Left hindlimb (tissue), 1 donor: ENCODE results near the gene NSF.
"Not testable (repeated sequence)": the region's sequence is repeated elsewhere in the genome, so short reads cannot be mapped to it uniquely, and the experiment has no call there.

Experiments
- DNase-seq: peaks from one replicate; pipeline ENCODE4 v3.0.0-alpha.2; 2018

The NSF gene

DNA sequence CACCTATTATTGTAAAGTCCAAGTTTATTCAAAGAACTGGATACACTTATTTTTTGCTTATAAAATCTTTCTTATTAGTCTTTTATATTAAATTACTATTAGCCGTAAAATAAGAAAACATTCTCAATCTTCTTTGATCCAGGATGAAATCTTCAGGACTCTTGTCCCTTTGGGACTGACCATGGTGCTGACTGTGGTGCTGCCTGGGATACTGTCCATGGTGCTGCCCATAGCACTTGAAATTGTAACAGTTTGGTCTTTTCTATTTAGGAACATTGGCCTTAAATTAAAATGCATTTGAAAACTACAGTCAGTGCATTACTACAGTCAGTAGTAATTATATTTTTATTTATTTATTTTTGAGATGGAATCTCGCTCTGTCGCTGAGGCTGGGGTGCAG lies 41.7 kb downstream of the NSF start:
- not testable (repeated sequence) for DNase-seq

DNA sequence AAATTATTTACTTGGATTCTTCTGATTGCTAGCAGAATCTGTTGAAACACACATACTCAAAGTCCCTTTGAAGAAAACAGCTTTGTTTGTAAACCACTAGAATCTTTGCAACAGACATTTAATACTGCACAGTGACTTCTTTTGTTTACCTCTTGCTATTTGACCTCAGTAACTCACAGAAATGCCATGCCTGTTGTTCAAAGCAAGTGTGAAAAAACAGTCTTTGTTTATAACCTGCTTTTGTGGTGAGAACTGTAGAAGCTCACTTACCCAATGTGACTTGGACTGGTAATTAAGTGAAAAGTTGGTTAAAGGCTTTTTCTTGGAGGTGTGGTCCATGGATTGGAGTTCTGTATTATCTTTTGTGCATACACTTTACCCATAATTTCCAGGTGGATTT lies 44.4 kb downstream of the NSF start:
- DNase-seq: not testable (repeated sequence)

DNA sequence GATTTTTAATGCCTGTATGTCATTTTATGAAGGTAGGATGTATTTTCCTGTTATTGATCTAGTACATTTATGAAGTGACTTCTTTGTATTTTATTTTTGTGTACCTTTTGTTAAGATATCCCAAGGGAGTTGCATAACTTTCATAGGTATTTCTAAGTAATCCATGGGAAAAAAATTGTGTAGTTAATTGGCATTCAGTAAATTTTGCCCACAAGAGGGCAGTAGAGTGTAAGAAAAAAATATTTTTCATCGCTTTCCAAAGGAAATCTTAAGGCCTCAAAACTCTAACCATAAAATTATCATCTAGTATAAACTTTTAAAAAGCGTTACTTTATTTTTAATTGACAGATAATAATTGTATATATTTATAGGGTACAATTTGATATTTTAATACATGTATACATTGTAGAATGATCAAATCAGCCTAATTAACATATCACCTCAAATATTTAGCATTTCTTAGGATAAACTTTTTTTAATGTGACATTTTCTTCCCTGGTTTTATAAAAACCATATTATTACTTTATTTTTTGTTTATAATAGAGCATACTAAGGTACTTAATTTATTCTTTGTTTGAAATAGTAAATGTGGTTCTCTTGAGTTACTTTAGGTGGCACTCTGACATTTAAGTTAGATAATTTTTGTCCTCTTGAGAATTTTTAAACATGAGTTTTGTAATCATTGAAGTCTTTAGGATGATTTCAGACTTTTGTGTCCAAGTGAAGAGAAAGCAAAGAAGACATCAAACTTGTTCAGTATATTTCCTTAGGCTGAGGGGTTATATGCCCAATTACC lies 51.6 kb downstream of the NSF start:
- not testable (repeated sequence) for DNase-seq

DNA sequence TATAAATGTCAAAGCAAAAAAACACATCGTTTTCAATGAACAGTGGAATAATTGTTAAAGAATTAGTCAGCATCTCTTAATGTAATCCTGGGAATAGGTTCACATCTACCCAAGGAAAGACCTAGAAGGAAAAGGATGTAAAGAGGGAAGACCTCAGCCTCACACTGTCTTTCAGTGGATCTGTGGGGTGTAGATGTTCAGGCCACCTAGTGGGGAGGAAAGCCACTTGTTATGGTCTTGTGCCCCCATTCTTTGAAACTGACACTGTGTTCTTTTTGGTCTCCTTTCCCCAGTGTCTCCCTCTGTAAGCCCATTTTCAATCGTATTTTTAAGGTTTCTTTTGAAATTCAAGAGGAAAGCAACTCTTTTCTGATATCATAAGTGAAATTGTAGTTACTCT lies 56.8 kb downstream of the NSF start:
- not testable (repeated sequence) for DNase-seq

DNA sequence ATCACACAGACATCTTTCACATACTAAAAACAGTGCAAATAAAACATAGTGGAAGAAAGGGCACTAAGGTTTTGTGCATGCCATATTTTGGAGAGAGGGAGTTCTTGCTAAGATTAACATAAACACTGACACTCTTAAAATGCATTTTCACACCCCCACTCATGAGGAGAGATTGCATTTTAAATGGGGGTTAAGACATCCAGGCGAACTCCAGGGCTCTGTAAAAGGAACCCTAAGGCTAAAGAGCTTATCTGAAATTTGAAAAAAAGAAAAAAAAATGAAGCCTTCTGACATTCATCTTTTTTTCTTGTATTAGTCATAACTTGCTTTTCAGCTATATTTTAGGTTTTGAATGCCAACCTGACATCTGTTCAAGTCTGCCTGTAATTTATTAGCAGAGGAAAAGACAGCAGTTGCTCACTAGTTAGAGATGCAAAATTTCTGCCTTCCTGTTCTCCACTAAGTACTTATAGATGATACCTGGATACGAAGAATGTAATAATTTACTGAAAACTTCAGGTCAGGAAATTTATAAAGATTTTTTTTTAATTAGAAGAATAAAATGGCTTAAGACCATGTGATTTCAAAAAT lies 57.3 kb downstream of the NSF start:
- not testable (repeated sequence) for DNase-seq

DNA sequence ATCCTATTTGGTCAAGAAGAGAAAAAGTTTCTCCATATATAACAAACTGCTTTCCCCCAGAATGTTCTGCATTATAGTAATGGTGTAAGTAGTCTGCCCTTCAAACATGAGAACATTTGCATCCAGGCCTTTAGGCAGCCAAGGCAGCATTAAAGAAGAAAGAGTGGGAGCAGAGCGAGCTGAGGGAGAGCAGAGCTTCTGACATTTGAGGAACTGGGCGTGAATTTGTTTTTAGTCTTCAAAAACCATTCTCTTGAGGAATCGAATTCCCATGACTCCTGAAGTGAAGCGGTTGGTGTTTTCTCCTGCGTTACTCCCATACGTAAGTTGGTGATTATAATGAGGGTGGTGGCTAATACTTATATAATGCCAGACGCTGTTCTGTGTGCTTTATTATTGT lies 58.8 kb downstream of the NSF start:
- not testable (repeated sequence) for DNase-seq

DNA sequence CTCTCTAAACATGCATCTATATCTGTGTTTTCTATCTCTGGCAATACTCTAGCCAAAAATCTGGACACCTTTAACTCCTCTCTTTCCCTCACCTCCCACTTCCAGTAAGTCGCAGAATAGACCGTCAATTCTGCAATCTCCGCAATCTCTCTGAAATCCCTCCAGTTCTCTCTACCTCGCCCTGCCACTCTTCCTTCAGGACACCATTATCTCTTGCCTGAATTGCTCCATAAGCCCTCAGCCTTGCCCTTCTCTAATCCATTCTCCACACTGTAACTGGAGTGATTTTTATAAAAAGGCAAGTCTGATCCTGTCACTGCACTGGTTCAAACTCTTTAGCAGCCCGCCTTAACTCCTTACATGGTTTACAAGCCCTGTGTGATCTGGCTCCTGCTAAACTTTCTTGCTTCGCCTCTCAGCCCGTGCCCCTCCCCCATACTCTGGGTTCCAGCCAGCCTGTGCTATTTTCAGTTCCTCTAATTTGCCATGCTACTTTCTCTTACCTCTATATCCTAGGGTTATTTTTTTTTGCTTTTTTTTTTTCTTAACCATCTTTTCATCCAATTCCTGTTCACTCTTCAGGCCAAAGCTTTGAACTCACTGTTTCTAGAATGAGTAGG lies 61.7 kb downstream of the NSF start:
- not testable (repeated sequence) for DNase-seq

DNA sequence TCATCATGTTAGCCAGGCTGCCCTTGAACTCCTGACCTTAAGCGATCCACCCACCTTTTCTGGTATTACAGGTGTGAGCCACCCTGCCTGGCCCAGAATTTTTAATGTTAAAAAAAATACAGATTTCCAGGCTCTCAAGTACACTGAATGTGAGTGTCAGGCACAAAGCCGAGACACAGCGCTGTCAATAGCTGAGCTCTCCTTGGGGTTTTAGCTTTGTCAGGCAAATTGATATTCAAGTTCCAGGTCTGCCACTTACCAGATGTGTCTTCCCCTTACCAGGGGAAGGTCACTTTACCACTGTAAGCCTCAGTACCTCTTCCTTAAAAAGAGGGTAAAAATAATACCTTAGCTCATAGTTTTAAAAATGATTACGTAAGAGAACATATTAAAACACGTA lies 67.8 kb downstream of the NSF start:
- not testable (repeated sequence) for DNase-seq

DNA sequence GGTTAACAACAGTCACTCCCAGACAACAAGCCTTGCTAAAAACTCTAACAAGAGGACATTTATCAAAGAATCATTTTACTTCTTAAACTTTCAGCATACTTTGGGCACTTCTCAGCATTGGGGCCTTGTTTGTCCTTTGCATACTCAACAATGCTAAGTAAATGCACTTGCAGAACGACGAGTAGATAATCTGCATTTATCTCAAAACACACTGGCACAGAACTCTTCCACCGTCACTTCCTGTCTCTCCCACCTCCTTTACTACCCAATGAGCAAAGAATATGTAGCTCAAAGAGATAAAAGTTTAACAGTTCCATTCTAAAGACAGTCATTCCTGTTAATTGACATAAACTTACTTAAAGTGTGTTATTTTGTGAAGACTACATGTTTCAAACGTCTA lies 69.2 kb downstream of the NSF start:
- DNase-seq: not testable (repeated sequence)

DNA sequence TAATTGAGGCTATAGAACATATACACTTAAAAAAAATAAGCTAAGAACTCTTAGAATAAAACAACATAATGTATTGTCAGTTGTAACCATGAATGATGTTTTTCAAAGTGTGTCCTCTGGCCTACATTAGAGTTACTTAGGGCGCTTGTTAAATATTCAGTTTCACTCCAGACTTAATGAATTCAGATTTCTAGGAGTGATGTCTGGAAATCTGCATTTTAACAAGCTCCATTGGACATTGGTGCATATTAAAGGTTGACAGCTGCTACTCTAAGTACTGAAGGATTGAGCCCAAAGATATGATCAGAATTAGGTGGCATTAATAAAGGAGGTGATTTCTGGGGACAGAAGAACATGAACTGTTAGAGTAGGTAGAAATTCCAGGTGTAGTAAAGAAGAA lies 72.7 kb downstream of the NSF start:
- DNase-seq: not testable (repeated sequence)

DNA sequence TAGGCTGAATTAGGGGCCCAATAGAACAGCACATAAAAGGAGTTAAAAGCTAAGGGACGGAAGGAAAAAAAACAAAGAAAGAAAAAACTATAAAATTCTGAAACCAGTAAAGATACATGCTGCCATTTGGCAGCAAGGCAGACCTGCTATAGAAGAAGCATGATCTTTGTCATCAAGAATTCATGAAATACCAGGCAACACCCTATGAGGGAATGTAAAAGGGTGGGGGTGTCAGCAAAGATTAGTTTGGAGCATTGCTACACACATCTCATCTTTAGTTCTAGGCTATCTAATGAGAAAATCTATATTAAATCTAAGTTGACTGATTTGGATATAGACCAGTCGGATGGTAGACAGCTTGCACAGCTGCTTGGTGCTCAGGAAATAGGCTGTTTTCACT lies 73.1 kb downstream of the NSF start:
- not testable (repeated sequence) for DNase-seq

DNA sequence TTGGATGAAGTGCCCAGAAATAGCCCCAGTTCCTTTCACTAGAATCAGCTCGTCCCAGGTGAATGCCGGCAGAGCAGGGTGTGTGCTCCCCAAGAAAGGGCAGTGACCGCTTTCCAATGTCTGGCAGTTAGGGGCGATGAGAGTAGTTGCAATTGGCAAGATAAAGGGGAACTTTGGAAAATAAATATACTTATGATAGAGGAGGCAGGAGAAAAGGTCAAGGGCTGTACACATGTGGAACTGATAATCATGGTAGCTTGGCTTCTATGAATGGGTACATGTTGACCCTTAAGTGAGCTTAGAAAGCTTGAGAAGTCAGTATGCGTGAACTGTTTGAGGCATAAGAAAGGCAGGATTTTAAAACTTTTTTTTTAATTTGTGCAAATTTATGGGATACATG lies 75.5 kb downstream of the NSF start:
- DNase-seq: not testable (repeated sequence)

DNA sequence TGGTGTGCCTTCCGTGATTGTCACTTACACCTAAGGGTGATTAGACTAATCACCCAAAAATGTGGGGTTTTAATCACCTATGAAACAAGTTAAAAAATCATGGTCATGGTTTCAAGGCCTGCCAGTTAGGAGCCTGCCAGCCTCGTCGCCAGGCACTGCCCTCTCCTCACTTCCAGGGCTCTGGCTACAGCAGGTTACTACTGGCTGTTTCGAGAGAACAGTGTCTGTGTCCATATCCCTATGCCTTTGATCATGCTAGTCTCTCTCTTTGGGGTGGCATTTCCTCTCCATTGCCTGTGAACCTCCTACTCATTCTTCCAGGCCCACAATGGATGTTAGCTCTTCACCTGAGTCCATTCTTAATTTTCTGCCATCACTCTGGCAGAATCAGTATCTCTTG lies 80.3 kb downstream of the NSF start:
- not testable (repeated sequence) for DNase-seq

DNA sequence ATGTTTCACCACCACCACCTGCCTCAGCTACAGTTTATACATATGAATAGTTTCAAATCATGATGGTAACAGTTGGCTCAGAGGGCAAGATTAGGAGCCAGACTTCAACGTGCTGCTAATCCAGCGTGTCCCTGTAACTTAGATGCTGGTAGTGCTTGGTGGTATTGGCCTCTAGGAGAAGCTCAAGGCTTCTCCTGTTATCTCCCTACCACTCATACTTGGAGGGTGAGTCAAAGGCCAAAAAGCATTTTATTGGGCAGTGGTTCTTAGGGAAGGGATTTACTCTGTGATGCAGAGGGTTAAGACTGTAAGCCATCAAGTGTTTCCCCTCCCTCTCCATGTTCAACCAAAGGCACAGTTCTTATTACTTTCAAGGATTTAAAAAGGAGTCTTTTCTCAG lies 82.3 kb downstream of the NSF start:
- DNase-seq: not testable (repeated sequence)

DNA sequence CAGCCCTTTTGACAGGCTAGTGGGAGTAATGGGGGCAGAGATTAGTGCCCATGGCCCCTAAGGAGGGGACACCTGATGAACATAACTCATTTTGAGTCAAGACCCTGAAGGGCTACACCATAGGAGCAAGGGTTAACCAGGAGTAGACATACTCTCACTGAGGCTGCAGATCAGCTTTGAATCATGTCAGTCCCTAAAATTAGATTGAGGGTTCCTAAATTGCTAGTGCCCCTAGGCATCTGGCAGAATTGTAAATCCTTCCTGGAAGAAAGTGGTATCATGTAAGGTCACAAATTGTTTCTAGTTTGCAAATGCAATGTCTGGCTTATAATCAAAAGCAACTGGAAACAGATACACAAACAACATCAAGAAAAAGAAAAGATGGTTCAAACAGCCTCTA lies 87.3 kb downstream of the NSF start:
- not testable (repeated sequence) for DNase-seq

DNA sequence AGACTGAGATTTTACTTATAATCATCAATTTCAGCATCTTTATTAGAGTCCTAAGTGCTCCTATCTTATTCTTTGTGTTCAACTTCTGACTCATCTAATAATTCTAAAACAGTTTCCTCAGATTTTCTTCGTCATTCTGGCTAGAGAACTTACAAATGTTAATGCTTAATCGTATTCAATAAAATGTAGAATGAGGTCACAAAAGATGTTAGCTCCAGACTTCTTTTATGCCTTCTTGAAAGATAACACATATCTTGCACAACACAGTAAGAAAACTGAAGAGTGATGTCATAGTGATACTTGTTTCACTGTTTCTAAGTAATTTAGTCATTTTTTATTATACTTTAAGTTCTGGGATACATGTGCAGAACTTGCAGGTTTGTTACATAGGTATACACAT lies 93.2 kb downstream of the NSF start:
- DNase-seq: not testable (repeated sequence)

DNA sequence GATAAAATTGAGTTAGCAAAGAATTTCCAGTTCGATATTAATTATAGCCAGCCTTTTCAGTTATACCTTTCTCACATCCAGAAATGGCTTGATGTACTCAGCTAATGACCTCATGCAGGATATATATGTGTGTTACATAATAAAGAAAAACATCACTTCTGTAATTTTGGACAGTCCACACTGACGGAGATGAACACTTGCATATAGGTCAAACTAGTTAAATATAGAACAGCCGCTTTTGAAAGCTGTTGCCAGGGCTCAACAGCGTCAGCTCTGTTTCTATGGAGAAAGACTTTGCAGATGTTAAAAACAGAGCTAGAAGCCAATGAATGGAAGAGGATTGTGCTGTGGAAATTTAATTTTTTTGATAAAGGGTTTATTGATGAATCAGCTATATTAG lies 94.8 kb downstream of the NSF start:
- not testable (repeated sequence) for DNase-seq

DNA sequence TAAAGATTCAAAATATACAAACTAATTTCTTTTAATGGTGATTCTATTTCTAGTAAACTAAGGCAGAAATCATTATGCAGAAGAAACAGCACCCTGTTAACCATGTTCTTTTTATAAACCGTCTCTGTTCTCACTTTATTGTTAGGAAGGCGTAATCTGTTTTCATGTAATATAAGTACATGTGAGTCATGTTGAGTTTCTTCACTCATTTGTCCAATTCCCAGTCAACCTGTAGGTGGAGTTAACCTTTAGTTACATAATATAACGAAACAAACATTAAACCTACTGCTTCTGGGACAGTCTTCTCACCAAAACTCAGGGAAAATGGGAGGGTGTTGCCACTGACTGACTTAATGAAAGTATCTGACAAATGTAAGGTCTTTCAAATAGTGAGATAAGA lies 101.7 kb downstream of the NSF start:
- DNase-seq: not testable (repeated sequence)

DNA sequence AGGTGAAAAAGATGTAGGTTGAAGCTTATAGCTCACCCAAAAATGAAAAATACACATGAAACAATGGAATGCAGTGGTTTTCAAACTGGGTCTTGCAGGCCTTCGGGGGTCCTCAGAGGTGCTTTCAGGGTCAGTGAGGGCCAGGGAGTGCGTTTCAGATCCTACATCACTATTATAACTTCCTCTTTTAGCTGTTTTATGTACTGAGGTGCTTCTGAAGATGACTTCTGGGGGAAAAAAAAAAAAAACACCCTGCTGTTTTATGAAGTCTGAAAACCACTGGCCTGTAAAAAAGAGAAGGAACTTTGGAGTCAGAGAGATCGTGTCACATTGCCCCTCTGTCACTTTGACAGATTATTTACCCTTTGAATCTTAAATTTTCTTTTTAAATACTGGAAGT lies 102.8 kb downstream of the NSF start:
- not testable (repeated sequence) for DNase-seq

DNA sequence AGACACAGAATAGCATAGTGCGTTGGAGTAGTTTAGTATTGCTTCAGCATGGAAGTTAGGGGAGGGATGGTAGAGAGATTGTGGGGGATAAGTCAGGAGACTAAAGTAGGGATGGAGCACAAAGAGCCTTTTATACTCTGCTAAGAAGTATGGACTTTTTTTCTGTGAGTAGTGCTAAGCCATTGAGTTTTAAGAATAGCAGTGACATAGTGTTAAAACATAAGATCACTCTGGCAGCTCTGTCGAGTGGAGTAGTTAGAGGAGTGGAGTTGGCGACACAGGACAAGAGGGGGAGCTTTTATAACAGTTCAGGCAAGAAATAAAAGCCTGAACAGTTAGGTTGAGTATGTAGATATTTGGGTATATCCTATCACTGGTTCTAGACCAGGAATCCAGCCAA lies 106.1 kb downstream of the NSF start:
- DNase-seq: not testable (repeated sequence)

DNA sequence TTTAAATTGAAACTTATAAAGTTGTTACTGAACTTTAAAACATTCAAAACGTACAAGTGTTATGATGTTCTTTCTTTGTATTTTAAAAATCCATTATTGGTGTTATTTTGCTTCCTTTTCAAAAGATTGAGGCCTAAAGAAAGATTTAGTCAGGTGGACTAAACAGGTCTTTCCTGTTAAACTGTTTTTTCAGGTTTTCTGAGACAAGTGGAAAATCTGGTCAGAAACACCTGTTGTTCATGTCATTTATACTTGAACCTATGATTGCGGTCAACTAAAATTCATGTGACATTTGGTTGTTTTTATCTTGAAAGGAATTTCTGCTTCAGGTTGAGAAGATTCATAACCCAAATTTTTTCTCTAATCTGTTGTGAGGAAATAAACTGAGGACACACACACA lies 108.5 kb downstream of the NSF start:
- not testable (repeated sequence) for DNase-seq

DNA sequence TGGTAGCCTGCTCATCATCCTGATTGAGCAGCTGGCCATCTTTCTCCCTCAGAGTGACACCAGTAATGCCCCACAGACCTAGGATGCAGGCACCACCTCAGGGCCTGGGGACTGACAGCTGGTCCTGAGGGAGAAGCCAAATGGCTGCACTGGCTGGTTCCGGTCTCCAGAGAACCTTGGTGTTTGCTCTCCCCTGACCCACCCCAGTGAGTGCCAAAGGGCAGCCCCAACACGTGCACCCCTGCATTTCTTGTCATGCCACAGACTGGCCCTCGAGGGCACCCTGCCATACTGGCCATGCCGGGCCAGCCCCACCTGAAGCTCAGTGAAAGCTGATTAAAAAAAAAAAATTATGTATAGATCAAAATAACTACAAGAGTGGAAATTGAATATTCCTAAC lies 127.5 kb downstream of the NSF start:
- DNase-seq: no peak

DNA sequence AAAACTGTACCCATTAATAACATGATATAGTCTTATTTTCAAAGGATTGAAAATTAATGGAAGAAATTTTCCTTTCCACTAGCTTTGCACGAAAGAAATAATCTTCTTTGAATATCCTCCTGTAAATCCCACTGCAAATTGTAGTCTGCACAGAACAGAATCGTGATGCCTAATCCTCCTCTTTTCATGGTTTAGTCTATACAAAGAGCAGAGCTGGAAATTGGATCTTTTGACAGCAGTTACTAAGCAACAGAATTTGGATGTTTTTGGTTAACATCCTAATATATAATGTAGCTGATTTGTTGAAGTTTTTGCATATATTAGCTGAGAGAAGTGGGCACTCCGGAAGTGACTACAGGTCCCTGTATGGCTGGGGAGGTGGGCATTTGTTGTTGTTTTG lies 129.4 kb downstream of the NSF start:
- no peak for DNase-seq

DNA sequence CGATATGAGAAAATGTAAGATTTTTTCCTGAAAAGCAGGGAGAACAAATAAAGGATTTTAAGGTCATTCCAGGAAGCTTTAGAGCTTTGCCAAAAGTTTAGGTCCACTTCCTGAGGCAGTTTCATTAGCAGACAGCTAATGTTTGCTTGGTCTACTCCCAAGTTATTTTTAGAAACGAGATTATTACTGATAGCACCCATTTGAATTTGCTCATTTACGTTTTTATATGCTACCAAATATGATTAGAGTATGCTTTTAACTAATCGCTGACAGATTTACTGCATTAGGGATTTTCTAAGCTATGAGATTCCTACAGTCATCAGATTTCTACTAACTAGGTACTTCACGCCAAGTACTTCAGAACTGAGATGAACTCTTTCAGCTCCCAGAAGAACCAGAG lies 129.9 kb downstream of the NSF start:
- no peak for DNase-seq
